Activated T-cell treated with anti-CD3 and anti-CD28 coated beads for 1 hour (primary cell): Measurements from ENCODE around the gene HMCN1.

Experiments
- DNase-seq: peaks from one replicate; pipeline ENCODE4 v3.0.0-alpha.2; 2020; ENCODE audit warnings: low read depth

The HMCN1 gene

DNA sequence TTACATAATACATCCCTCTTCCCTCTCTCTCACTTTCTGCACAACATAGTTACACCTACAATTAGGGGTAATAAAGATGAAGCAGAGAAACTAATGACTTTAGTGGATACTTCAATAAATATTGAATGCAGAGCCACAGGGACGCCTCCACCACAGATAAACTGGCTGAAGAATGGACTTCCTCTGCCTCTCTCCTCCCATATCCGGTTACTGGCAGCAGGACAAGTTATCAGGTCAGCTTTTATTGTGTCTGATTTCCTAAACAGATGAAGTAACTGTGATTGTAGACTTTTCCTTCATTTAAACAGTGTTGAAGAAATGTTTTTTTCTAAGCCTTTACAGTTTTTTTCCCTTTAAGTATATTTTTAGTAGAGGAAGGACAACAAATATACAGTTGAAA lies 359.2 kb downstream of the HMCN1 start:
- DNase-seq: no peak

DNA sequence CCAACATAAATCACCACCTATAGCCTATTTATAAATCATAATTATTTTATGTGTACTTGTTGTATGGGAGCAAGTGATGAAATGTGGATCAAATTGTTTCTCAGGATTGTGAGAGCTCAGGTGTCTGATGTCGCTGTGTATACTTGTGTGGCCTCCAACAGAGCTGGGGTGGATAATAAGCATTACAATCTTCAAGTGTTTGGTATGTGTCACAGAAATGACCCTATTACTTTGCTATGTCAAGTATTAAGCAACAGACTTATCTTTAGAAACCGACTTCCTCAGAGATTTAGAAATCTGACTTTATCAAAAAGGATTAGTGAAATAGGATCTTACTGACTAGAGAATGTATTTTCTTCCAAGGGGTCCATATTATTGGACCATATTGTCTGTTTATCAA lies 360.0 kb downstream of the HMCN1 start:
- DNase-seq: no peak

DNA sequence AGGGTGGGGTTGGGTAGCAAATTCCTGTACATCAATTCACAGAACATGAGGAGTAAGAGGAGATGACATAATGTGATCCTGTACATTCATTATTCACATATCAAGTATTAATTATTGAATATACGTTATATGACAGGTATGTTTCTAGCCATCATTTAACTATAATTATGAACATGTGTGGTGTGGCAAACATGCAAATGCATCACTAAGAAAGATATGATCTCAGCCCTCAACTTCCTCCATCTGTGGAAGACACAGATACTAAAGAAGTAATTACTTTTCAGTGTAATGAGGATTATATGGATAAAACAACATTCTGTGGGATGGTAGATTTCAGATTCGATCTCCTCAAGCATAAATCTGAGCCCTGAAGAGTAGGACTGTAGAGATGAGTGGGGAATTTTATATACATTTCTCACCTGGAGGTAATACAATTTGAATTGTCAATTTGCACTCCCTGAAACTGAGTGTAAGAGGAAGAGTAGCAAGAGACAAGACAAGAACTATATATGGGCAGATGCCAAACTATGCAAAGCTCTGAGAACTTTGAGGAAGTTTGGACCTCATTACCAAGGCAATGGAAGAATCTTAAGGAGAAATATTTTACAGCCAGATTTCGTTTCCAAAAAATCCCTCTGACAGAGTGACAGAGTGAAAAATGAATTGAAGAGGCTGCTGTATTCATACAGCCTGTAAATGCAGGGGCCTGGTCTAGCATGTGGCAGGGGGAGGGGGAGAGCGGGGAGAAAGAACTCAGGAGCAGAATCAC lies 365.3 kb downstream of the HMCN1 start:
- no peak for DNase-seq

DNA sequence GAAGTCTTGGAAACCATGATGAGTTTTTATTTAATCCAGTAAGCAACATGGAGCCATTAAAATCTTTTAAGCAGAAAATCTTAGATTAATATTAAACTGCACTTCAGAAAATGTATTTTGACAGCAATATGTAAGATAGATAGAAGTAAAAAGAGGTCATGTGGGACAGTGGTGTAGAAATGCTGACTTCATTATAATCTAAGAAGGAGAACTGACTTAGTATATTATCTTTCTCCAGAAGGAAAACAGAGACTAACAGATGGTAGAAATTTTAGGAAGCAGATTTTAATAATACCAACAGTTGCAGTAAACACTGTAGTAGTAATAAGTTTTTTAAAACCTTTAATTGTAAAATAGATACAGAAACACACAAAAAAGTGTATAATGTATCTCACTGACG lies 367.9 kb downstream of the HMCN1 start:
- no peak for DNase-seq

DNA sequence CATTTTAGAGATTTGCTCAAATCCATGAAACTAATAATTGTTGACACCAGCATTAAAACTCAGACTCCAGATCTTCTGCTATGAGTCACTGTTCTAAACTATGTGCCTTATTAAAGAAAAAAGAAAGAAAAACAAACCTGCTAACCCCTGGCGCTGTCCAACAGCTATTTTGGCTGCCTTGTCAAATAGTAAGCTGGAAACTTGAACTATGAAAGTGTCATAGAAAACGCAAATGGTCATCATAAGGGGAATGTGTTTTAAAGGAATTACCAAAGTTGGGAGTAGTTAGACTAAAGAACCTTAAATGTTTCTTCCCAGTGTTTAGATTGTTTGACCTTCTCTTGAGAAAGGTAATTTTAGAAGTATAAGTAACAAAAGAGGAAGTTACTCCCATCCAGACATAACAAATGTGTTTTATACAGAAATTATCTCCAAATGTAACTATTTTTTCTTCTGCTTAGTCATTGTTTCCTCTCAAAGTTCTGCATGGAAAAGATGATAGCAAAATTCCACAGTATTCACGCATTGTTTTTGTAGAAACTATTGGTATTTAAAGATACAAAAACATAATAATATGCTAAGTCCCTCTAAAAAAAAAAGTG lies 368.5 kb downstream of the HMCN1 start:
- no peak for DNase-seq

DNA sequence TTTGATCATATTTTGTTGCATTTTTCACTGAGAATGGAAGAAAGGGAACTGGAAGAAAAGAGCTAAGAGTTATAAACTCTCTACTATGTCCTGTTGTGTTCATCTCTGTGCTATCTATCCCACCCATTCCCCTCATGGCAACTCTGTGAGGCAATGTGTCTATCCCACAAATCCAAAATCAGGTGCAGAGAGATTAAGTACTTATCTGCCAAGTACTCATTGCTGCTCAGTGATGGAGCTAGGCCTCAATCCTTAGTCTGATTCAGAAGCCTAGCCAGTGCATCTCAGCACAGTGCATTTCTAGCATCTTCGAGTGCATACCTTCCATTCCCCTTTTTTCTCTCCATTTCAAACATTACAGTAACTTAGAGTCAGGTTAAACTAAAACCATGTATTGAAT lies 370.3 kb downstream of the HMCN1 start:
- DNase-seq: no peak

DNA sequence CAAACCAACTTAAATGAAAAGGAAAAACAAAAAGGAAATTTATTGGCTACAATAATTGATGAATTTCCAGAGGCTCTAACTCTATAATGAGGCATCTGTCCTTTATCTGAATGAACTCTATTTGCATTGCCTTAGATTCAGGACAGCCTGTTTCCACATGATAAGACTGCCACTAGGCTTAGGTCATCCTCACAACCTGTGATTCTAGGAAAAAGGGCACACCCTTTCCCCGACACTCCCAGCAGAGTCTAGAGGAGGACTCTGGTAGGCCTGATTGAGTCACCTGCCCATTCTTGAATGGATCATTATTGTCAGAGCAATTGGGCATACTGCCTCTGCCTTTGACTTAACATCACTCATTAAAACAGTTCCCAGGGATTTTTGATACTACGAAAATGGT lies 378.1 kb downstream of the HMCN1 start:
- no peak for DNase-seq

DNA sequence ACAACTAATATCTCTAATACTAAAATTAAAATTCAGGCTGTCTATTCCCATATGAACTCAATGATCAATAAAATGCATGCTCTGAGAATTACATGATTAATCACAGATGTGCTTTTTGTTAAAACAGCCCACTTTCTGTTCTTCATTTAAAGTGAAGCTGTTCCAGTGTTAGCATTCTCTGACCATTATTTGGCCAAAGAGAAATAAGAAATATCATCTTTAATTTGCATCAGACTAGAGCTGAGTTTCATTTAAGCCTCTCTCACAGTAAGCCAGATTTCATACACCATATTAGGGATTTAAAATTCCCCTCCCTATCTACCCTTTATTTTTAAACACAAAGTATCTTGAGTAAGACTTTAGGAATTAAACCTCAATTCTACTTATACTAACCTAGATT lies 379.3 kb downstream of the HMCN1 start:
- DNase-seq: no peak

DNA sequence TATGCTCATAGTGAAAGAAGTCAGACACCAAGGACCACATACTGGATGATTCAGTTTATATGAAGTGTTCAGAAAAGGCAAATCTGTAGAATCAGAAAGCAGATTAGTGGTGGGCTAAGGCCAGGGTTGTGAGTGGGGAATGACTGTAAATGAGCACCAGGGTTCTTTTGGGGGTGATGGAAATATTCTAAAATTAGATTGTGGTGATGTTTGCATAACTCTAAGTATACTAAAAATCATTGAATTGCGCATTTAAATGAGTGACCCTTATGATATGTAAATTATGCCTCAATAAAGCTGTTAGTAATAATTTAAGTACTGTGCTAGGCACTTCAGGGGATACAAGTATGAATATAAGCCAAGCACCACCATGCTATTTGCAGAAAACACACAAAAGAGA lies 384.5 kb downstream of the HMCN1 start:
- no peak for DNase-seq

DNA sequence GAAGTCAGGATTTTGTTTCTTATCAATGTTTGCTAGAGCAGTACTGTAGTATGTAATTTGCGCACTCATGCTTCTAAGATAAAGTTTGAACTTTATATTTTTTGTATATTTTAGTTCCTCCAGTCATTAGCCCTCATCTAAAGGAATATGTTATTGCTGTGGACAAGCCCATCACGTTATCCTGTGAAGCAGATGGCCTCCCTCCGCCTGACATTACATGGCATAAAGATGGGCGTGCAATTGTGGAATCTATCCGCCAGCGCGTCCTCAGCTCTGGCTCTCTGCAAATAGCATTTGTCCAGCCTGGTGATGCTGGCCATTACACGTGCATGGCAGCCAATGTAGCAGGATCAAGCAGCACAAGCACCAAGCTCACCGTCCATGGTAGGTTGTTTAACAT lies 388.6 kb downstream of the HMCN1 start:
- DNase-seq: no peak

DNA sequence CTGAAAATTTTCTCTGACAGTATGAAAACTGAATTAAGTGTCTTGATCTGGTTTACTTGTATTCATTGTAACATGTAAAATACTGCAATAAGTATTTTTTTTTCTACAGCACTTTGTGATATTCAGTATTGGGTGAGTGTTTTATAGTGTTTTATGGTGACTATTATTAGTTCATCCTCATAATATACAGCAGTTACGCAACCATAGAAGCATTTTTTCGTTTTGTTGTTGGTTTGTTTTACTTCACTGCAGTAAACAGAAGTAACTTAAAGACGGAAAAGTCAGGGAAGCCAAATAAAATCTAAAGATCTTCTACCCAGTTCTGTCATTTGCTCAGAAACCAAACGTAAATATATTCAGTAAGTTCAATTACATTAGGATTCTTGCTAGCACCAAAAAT lies 390.8 kb downstream of the HMCN1 start:
- DNase-seq: no peak

DNA sequence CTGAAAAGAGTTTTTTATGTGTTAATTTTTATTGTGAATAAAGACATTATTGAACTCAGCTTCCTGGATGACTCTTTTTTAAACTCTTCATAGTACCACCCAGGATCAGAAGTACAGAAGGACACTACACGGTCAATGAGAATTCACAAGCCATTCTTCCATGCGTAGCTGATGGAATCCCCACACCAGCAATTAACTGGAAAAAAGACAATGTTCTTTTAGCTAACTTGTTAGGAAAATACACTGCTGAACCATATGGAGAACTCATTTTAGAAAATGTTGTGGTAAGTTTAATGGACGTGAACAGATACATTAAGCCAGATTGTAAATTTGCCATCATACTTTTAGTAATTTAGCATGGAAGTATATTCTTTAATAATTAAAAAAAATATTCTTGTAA lies 391.3 kb downstream of the HMCN1 start:
- no peak for DNase-seq

DNA sequence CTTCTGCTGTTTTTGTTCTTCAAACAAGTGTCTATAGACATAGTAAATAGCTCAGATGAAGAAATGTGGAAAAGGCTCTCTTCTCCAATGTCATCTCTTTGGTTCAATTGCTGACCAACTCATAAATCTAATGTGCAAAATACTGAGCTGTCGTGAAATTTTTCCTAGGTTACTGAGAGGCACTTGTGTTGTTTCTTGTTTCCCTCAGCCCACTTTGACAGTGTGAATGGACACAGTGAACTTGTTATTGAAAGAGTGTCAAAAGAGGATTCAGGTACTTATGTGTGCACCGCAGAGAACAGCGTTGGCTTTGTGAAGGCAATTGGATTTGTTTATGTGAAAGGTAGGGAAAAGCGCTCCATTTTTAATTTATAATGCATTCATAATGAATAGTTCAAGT lies 395.6 kb downstream of the HMCN1 start:
- DNase-seq: no peak

DNA sequence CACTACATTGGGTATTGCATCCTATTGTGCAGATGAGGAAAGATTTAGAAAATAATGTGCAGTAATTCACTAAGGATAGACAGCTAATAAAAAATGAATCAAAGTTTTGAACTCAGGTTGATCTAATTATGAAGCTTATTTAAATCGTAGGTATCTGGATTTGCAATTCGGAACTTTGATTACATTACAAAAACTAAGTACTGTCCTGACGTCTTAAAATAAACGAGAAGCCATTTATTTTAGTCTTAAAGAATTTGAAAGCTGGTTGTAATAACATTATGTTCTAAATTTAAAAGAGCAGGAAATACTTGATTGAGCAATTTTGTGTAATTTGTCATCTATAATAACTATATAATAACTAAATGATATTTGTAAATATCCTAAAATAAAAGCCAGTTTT lies 404.9 kb downstream of the HMCN1 start:
- DNase-seq: no peak

DNA sequence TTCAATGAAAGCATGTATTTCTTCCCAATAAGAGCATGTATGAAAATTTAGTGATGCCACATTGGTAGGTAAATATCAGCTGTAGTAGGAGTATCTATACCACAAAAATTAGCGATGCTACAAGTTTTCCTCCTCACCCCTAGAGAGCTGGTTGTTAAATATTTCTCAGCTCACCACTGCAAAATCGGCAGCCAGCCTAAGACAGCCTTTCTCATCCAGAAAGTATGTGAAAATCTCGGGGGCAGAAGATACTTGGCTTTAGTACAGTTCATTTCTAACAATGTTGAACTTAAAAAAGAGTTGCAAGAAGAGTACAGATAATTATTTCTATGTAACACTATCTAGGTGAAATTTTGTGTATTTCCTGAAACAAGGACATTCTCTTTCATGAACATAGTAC lies 405.5 kb downstream of the HMCN1 start:
- no peak for DNase-seq

DNA sequence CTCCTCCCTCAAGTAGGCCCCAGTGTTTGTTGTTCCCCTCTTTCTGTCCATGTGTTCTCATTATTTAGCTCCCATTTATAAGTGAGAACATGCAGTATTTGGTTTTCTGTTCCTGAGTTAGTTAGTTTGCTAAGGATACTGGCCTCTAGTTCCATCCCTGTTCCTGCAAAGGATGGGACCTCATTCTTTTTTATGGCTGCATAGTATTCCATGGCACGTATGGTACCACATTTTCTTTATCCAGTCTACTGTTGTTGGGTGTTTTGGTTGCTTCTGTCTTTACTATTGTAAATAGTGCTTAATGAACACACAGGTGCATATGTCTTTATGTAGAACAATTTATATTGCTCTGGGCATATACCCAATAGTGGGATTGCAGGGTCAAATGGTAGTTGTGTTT lies 408.0 kb downstream of the HMCN1 start:
- no peak for DNase-seq

DNA sequence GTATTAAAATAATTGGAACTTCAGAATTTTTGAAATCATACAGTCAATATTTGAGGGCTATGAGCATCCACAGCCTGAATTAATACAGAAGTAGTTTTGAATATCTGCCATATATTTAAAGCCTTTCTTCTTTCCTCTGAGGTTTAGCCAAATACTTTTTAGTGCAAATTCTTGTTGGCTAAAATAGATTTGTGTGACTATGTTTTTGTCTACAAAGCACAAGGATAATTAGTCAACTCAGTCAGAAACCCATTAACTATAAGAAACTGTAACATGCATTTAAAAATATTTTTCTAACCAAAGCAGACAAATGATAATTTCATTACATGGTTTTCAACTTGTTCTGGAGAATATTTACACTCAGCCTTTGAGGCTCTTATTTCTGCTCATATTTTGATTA lies 408.7 kb downstream of the HMCN1 start:
- DNase-seq: no peak

DNA sequence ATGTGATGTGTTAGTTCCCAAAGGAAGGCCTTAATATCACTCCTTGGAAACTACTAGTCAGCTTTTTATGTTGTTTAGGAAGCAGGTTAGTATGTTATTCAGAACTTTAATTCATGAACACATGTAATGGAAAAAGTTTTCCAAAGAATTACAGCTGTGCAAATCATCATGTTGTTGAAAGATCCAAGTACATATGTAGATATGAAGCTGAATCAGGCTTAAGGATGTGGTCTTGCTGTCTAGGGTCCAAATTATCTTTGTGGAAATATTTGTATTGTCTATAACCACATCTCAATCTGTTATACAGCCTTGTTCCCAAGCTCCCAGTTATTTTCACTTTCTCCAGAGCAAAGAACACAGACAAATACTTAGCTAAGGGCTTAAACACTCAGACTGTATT lies 409.3 kb downstream of the HMCN1 start:
- no peak for DNase-seq

DNA sequence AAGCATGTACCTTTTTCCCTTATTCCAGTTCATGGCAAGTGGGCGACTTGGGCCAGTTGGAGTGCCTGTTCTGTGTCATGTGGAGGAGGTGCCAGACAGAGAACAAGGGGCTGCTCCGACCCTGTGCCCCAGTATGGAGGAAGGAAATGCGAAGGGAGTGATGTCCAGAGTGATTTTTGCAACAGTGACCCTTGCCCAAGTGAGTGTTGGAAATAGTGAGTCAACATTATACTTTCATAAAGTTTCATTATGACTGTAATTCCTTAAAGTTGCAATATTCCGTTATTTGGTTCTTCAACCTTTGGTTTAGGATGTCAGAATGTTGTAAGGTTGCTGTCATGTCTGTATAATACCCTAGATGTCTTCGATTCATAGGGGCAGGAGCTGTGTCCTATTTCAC lies 410.3 kb downstream of the HMCN1 start:
- DNase-seq: no peak

DNA sequence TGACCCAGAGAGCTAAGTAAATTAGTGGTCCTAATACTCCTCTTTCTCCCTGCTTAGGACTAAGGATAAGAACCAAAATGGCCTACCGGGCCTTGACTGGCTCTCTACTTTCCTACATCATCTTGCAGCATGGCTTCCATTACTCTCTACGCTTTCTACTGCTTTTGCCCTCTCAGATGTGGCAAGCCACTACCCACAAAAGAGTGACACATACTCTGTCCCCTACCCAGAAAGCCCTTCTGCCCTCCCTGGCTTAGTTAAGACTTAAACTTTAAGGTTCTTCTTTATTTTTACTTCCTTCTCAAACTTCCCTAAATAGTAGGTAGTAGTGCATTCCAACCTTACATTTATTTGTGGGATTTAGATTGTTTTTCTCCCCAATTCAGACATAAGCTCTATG lies 412.8 kb downstream of the HMCN1 start:
- no peak for DNase-seq

DNA sequence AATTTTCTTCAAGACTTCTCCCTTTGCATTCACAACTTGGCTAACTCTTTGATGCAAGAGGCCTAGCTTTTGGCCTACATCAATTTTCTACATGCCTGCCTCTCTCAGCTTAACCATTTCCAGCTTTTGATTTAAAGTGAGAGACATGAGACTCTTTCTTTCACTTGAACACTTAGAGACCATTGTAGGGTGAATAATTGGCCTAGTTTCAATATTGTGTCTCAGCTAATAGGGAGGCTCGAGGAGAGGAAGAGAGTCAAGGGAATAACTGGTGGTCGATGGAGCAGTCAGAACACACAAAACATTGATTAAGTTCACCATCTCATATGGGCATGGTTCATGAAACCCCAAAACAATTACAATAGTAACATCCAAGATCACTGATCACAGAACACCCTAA lies 415.4 kb downstream of the HMCN1 start:
- no peak for DNase-seq

DNA sequence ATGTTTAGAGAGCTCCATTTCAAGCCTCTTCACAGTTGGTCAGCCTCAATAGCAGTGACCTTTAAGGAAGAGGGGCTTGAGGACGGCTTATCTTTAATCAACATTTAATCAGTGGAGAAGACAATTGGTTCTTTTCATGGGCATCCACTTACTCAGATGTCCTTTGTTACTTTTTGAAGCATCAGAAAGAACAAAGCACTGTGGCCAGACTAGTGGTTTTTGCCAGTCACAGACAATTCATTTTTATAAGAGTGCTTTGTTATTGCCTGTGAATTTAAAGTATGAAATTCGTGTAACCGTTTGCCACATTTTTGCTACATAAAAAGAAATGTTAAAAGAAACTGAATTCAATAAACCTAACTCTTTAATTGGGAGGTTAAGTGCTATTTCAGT lies 418.0 kb downstream of the HMCN1 start:
- no peak for DNase-seq

DNA sequence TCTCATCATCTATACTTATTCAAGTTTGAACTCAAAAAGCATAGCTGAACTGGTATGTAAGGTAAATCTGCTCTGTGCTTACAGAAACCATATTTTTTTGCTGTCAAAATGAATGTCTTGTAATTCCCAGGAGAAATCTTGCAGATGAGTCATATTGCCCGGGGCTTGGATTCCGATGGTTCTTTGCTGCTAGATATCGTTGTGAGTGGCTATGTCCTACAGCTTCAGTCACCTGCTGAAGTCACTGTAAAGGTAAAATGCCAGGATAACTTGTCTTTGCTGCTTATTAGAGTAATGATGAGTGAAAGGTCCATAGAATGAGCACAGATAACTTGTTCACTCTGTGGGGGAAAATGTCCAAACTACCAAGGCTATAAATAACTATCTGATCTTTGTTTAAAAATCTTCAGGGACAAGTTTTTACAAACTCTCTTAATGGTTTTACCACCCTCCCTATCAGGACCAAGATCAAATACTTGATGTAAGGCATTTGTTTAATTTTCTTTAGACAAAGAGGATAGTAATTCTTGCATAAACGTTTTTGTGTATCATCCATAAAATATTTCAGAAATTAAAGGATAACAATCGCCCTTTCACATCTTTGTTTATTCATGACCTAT lies 418.5 kb downstream of the HMCN1 start:
- no peak for DNase-seq

DNA sequence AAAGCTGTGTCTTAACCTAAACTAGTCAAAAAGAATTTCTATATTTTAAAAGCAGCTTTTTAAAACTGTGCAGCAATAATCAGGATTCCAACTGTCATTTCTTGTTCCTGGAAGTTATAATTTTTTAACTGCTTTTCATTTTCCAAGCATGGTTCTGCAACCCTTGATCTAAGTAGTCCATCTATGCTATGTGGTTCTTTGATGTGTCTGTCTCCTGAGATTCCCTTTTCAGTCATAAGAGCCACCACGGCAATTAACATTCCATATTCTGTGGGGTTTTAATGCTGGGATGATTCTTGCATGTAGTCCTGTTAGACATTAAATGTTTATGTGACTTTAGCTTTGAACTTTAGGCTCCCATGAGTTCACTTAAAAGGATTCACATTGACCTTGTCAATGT lies 420.5 kb downstream of the HMCN1 start:
- DNase-seq: no peak
